Measurements from ENCODE around the gene LBX1.

GRCh38 chr10:101234333-101234732 is 5.1 kb upstream of the LBX1 start:
- no peak for TF ChIP-seq NFIC (IDR thresholded peaks at IDR 0.05)
- no peak for TF ChIP-seq EGR1 (IDR thresholded peaks at IDR 0.05)
- no peak for TF ChIP-seq TAF1 (IDR thresholded peaks at IDR 0.05; ENCODE audit: low read depth)
- TF ChIP-seq CEBPB (IDR thresholded peaks at IDR 0.05): no peak
- no peak for TF ChIP-seq EP300 (IDR thresholded peaks at IDR 0.05; ENCODE audit: borderline replicate concordance)
- TF ChIP-seq REST (IDR thresholded peaks at IDR 0.05; ENCODE audit: low read depth): no peak
